HG02970 (cell line): ENCODE measurements around the gene APEX2.
A peak's percentile ranks its signal among the peaks of the same experiment; 100 is the strongest.
"Not testable (repeated sequence)": the region's sequence is repeated elsewhere in the genome, so short reads cannot be mapped to it uniquely, and the experiment has no call there.

Experiments
- ATAC-seq: cut with Tn5 transposase; IDR thresholded peaks from one replicate; pipeline ENCODE4 v1.9.1; 2021; ENCODE audit warnings: mild to moderate bottlenecking, moderate library complexity, moderate number of reproducible peaks; ENCODE audit not compliant: unreplicated experiment, low FRiP score

APEX2 gene

GRCh38 chrX:54999717-55000598 lies at the start of gene APEX2:
APEX2 (plus strand) TSS chrX:55000363; CDS start chrX:55000423, 60 bp downstream.
- ATAC-seq, result peak; percentile 96

GRCh38 chrX:54950730-54951375 lies 49.3 kb upstream of the APEX2 start:
- ATAC-seq, result no peak

GRCh38 chrX:54961750-54962149 lies 38.4 kb upstream of the APEX2 start:
- ATAC-seq, result no peak

- no peak for ATAC-seq
Observed at GRCh38 chrX:54964766-54965497, 35.2 kb upstream of the APEX2 start.

- ATAC-seq, result no peak
Observed at GRCh38 chrX:54977387-54977786, 22.8 kb upstream of the APEX2 start.

GRCh38 chrX:54978448-54978847 lies 21.7 kb upstream of the APEX2 start:
- ATAC-seq, result no peak

GRCh38 chrX:54979432-54979831 lies 20.7 kb upstream of the APEX2 start:
- ATAC-seq, result no peak

- no peak for ATAC-seq
Observed at GRCh38 chrX:54980334-54980733, 19.8 kb upstream of the APEX2 start.

GRCh38 chrX:54983306-54983705 lies 16.9 kb upstream of the APEX2 start:
- not testable (repeated sequence) for ATAC-seq

GRCh38 chrX:54991706-54992105 lies 8.5 kb upstream of the APEX2 start:
- no peak for ATAC-seq

- no peak for ATAC-seq
Observed at GRCh38 chrX:54992911-54993622, 7.1 kb upstream of the APEX2 start.

GRCh38 chrX:54994099-54994498 lies 6.1 kb upstream of the APEX2 start, which contains the start of gene PFKFB1:
PFKFB1 (minus strand) TSS chrX:54994188; CDS start chrX:54994007, 181 bp downstream.
- ATAC-seq, result no peak

GRCh38 chrX:54994668-54995351 lies 5.4 kb upstream of the APEX2 start:
- ATAC-seq, result no peak

GRCh38 chrX:54995621-54996020 lies 4.5 kb upstream of the APEX2 start:
- no peak for ATAC-seq

- ATAC-seq, result no peak
Observed at GRCh38 chrX:55004231-55004630, 4.1 kb downstream of the APEX2 start.

GRCh38 chrX:55005256-55005655 lies 5.1 kb downstream of the APEX2 start:
- no peak for ATAC-seq

- ATAC-seq, result no peak
Observed at GRCh38 chrX:55006827-55007621, 6.9 kb downstream of the APEX2 start.

- no peak for ATAC-seq
Observed at GRCh38 chrX:55007656-55008055, 7.5 kb downstream of the APEX2 start.
